ENCODE results near the gene CDAN1.

DNA sequence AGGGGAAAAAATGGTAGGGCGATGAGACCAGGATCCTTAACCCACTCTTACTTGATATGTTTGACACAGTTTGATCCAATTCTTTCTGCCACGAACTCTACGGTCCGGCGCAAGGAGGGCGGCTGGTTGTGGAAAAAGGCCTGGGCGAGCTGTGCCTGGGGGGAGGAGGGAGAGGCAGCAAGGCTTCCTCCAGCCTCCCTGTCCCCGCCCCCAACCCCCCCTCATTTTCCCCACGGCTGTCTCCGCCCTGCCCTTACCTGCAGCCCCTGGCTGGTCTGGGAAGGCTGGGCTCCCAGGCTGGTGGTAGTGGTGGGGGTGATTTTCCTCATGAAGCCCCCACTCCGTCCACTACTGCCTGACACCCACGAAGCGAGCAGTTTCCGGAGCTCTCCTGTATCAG lies 8.0 kb downstream of the CDAN1 start:
- TF ChIP-seq CTCF (IDR thresholded peaks at IDR 0.05) (no peak), POLR2A (IDR thresholded peaks at IDR 0.05) (no peak), EP300 (IDR thresholded peaks at IDR 0.05) (no peak), POLR2AphosphoS5 (IDR thresholded peaks at IDR 0.05) (no peak)

Measured in suprapubic skin (tissue), 4 donors.